ENCODE measurements around the gene ARG1.

DNA sequence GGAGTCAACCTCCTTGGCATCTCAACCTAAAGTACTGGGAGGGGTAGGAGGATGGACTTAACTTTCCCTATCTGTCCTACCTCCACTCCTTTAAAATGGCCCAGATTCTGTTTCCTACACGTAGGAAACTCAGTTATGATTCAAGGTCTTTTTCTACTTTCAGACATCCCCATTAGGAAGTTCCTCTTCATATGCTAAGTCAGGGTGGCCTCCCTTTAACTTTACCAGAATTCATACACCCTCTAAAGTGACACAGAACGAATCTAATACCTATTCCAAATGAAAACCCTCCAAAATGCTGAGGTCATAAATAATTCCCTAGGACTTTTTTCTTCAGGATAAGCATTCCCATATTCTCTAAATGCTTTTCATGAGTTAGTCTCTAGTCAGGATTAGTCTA is 15.6 kb downstream of the ARG1 start:
- TF ChIP-seq NFRKB (IDR thresholded peaks at IDR 0.05) (no peak), BHLHE40 (IDR thresholded peaks at IDR 0.05; ENCODE audit: borderline replicate concordance) (no peak), ARNT (IDR thresholded peaks at IDR 0.05) (no peak)
- TF ChIP-seq, protein P1, sequence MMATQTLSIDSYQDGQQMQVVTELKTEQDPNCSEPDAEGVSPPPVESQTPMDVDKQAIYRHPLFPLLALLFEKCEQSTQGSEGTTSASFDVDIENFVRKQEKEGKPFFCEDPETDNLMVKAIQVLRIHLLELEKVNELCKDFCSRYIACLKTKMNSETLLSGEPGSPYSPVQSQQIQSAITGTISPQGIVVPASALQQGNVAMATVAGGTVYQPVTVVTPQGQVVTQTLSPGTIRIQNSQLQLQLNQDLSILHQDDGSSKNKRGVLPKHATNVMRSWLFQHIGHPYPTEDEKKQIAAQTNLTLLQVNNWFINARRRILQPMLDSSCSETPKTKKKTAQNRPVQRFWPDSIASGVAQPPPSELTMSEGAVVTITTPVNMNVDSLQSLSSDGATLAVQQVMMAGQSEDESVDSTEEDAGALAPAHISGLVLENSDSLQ (IDR thresholded peaks at IDR 0.05): no peak

Data from HEK293T (cell line).